OCI-LY7 (cell line): ENCODE data around the gene USH1C. TPM values are rescaled to one million over a fixed set of nuclear protein-coding genes. Genes with fewer than 3 reads are reported as not detected.

Source experiments
- BruUV-seq: library from RNA; stranded (reverse); fragments of 400-500 nt; replicated peaks from 2 replicates; lab custom pipeline; 2021; lab: Mats Ljungman, UMichigan
- CTCF ChIA-PET: fragments of 300-600 bp; sonication (Branson Sonifier 250); formaldehyde crosslinking; loops from one replicate; lab custom pipeline; 2022; ENCODE audit warnings: antibody characterized with exemption; ENCODE audit not compliant: unreplicated experiment; lab: Charles Lee
- POLR2A ChIA-PET: fragments of 300-600 bp; sonication (Branson Sonifier 250); formaldehyde crosslinking; loops from one replicate; lab custom pipeline; 2022; ENCODE audit warnings: antibody characterized with exemption; lab: Charles Lee
- DNase-seq: peaks from one replicate; pipeline ENCODE4 v3.0.0-alpha.2; 2015; ENCODE audit warnings: low spot score
- H2AFZ ChIP-seq: fragments of 200-600 bp; sonication (generic), shearing (Covaris generic); 2 replicates; pipeline ENCODE4 v1.6.1; 2014; ENCODE audit warnings: mild to moderate bottlenecking, antibody characterized with exemption, low read length, moderate library complexity
- H3K27ac ChIP-seq: fragments of 200-600 bp; sonication (generic); 2 replicates; pipeline ENCODE4 v1.5.1; 2014; ENCODE audit warnings: mixed run types, low read depth, mild to moderate bottlenecking, moderate library complexity, low read length, inconsistent platforms; ENCODE audit not compliant: poor library complexity, severe bottlenecking
- H3K36me3 ChIP-seq: fragments of 200-600 bp; sonication (generic); 2 replicates; pipeline ENCODE4 v1.6.1; 2014; ENCODE audit warnings: mild to moderate bottlenecking, antibody characterized with exemption, low read length, moderate library complexity, mixed read lengths; ENCODE audit not compliant: insufficient read depth
- H3K4me1 ChIP-seq: fragments of 200-600 bp; sonication (generic); 2 replicates; pipeline ENCODE4 v1.5.1; 2014; ENCODE audit warnings: mild to moderate bottlenecking, low read length; ENCODE audit not compliant: insufficient read depth, poor library complexity, severe bottlenecking
- H3K4me2 ChIP-seq: fragments of 200-600 bp; sonication (generic); 2 replicates; pipeline ENCODE4 v1.6.1; 2014; ENCODE audit warnings: mild to moderate bottlenecking, low read length
- H3K4me3 ChIP-seq: fragments of 200-600 bp; sonication (generic); 2 replicates; pipeline ENCODE4 v1.5.1; 2014; ENCODE audit warnings: mild to moderate bottlenecking, low read depth, low read length; ENCODE audit not compliant: poor library complexity, severe bottlenecking
- H3K79me2 ChIP-seq: fragments of 200-600 bp; sonication (generic); 2 replicates; pipeline ENCODE4 v1.6.1; 2016; ENCODE audit warnings: low read depth, mild to moderate bottlenecking, low read length, moderate library complexity, mixed read lengths; ENCODE audit not compliant: insufficient read depth
- H3K9me2 ChIP-seq: fragments of 200-600 bp; sonication (generic); 2 replicates; pipeline ENCODE4 v1.6.1; 2016; ENCODE audit warnings: mild to moderate bottlenecking, low read length, mixed read lengths; ENCODE audit not compliant: insufficient read depth
- H3K9me3 ChIP-seq: fragments of 200-600 bp; sonication (generic); 2 replicates; pipeline ENCODE4 v1.6.1; 2014; ENCODE audit warnings: mild to moderate bottlenecking, mixed run types, low read length, mixed read lengths
- H4K20me1 ChIP-seq: fragments of 200-600 bp; sonication (generic); 2 replicates; pipeline ENCODE4 v1.6.1; 2014; ENCODE audit warnings: mild to moderate bottlenecking, antibody characterized with exemption, low read length, moderate library complexity, mixed read lengths; ENCODE audit not compliant: insufficient read depth
- CTCF ChIP-seq: fragments of 200-600 bp; sonication (generic); conservative IDR thresholded peaks from 2 replicates; pipeline ENCODE4 v1.5.1; 2014; ENCODE audit warnings: mild to moderate bottlenecking, antibody characterized with exemption, low read length, moderate library complexity, mixed read lengths
- EZH2phosphoT487 ChIP-seq: fragments of 200-600 bp; sonication (generic); IDR thresholded peaks from 2 replicates; pipeline ENCODE4 v1.6.1; 2018; ENCODE audit warnings: low read depth, borderline replicate concordance, mild to moderate bottlenecking, mixed run types, antibody characterized with exemption, low read length, moderate library complexity, mixed read lengths
- intact Hi-C: fragments of 100-400 bp; cut with micrococcal nuclease; formaldehyde crosslinking; loops from one replicate; pipeline ENCODE4 v1.10.0; 2022; ENCODE audit not compliant: unreplicated experiment
- total RNA-seq, 2 experiments: library from RNA; depleted of rRNA in 1 of 2; stranded (reverse); fragments of >200 nt in 1 of 2; shearing (Covaris generic) in 1 of 2; gene quantifications; 2 replicates each; pipeline ENCODE4 v1.2.3, GENCODE V29; 2014 to 2022

Gene USH1C
- total RNA-seq, 2 experiments from 2014 or later = not detected

GRCh38 chr11:17515443-17516176 lies 28.6 kb downstream of the USH1C start:
- Histone ChIP-seq H3K4me3 (no peak overlapping the region), H2AFZ (no peak overlapping the region), H3K9me2 (no peaks in the 10 kb centered on the region), H4K20me1 (no peaks in the 10 kb centered on the region), H3K4me1 (no peaks in the 10 kb centered on the region), H3K9me3 (no peaks in the 10 kb centered on the region), H3K79me2 (no peaks in the 10 kb centered on the region), H3K36me3 (no peaks in the 10 kb centered on the region), H3K27ac (no peak overlapping the region), H3K4me2 (no peak overlapping the region)
- ChIA-PET POLR2A (interaction anchor here (0.6 kb wide), 1 partner anchor 475 kb away, joined by 3 read pairs; no protein-coding TSS in a partner anchor), CTCF (no interaction called here)
- TF ChIP-seq CTCF (no peak), EZH2phosphoT487 (no peak)
- no peak for DNase-seq
- no TSS peak for BruUV-seq
- intact Hi-C loops = no loop called here

- POLR2A ChIA-PET = no interaction called here
- H3K4me1 ChIP-seq = no peaks in the 10 kb centered on the region
- no peak overlapping the region for H3K4me3 ChIP-seq
- H2AFZ ChIP-seq = no peak overlapping the region
- CTCF ChIA-PET = no interaction called here
- intact Hi-C loops = no loop called here
- H3K27ac ChIP-seq = no peak overlapping the region
- no peaks in the 10 kb centered on the region for H4K20me1 ChIP-seq
- no peak for DNase-seq
- no peaks in the 10 kb centered on the region for H3K36me3 ChIP-seq
- TF ChIP-seq CTCF = no peak
- no peak for TF ChIP-seq EZH2phosphoT487
- H3K9me3 ChIP-seq = no peaks in the 10 kb centered on the region
- no TSS peak for BruUV-seq
- H3K79me2 ChIP-seq = no peaks in the 10 kb centered on the region
- H3K4me2 ChIP-seq = no peak overlapping the region
- no peaks in the 10 kb centered on the region for H3K9me2 ChIP-seq
Observed at GRCh38 chr11:17514476-17514875, 29.7 kb downstream of the USH1C start.

- H3K36me3 ChIP-seq = no peaks in the 10 kb centered on the region
- no peak overlapping the region for H3K27ac ChIP-seq
- ChIA-PET CTCF (interaction anchor here (0.6 to 1.8 kb wide), 2 partner anchors 14 to 234 kb away, joined by 3 to 7 read pairs; no protein-coding TSS in a partner anchor), POLR2A (interaction anchor here (0.6 to 0.9 kb wide), 2 partner anchors 21 to 504 kb away, joined by 3 to 4 read pairs; no protein-coding TSS in a partner anchor)
- no TSS peak for BruUV-seq
- TF ChIP-seq CTCF (no peak), EZH2phosphoT487 (no peak)
- H3K9me3 ChIP-seq = no peaks in the 10 kb centered on the region
- no peaks in the 10 kb centered on the region for H3K79me2 ChIP-seq
- H2AFZ ChIP-seq = no peak overlapping the region
- H3K9me2 ChIP-seq = no peaks in the 10 kb centered on the region
- H4K20me1 ChIP-seq = no peaks in the 10 kb centered on the region
- no peak overlapping the region for H3K4me3 ChIP-seq
- H3K4me2 ChIP-seq = no peak overlapping the region
- H3K4me1 ChIP-seq = no peaks in the 10 kb centered on the region
- no peak for DNase-seq
- intact Hi-C loops = no loop called here
Observed at GRCh38 chr11:17513853-17514252, 30.4 kb downstream of the USH1C start.
